GM13976 (cell line): ENCODE results near the gene ABHD1.

ENCODE experiments used
- DNase-seq: peaks from one replicate; pipeline ENCODE4 v3.0.0; 2012; ENCODE audit warnings: low spot score
- in situ Hi-C: fragments of 300-500 bp; cut with MboI; formaldehyde crosslinking; loops from one replicate; pipeline ENCODE4 v1.12.0; 2022; ENCODE audit warnings: low sequenced_read_pairs, mixed read lengths, inconsistent platforms; ENCODE audit not compliant: unreplicated experiment
- TF ChIP-seq, protein P1 (sequence below): IDR thresholded peaks from 2 replicates; pipeline ENCODE4 v1.5.1; 2012; ENCODE audit warnings: borderline replicate concordance, mild to moderate bottlenecking; ENCODE audit not compliant: insufficient read depth; ENCODE audit errors: extremely low read depth, missing control alignments, control extremely low read depth

The ABHD1 gene

DNA sequence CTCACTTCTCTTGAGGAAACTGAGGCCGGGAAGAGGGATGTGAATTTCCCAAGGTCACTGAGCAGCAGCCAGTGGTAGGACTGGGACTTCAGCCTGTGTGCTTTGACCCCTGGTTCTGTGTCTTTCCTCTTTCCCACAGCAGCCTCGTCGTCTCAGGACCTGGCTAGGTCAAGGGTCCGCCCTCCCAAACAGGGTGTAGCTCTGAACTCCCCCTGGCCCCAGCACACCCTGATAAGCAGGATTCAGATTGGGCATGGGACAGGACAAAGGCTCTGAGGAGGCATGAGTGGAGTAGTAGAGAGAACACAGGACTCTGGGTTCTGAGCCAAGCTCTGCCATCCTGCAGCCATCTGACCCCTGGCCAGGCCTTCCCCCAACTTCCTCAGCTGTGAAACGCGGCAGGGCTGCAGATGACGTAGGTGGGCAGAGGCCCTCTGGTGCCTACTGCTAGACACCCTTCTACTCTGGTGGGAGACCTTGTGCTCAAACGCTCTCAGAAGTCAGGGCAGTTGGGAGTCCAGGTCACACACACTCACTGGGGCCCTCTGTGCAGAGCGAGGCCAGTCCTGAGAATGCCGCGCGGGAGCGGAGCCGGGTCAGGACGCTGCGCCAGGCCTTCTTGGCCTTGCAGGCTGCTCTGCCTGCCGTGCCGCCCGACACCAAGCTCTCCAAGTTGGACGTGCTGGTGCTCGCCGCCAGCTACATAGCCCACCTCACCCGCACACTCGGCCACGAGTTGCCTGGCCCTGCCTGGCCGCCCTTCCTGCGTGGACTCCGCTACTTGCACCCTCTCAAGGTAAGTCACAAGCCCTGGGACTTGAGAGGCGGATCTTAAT, 26.2 kb downstream of the ABHD1 start:
- TF ChIP-seq, protein P1, sequence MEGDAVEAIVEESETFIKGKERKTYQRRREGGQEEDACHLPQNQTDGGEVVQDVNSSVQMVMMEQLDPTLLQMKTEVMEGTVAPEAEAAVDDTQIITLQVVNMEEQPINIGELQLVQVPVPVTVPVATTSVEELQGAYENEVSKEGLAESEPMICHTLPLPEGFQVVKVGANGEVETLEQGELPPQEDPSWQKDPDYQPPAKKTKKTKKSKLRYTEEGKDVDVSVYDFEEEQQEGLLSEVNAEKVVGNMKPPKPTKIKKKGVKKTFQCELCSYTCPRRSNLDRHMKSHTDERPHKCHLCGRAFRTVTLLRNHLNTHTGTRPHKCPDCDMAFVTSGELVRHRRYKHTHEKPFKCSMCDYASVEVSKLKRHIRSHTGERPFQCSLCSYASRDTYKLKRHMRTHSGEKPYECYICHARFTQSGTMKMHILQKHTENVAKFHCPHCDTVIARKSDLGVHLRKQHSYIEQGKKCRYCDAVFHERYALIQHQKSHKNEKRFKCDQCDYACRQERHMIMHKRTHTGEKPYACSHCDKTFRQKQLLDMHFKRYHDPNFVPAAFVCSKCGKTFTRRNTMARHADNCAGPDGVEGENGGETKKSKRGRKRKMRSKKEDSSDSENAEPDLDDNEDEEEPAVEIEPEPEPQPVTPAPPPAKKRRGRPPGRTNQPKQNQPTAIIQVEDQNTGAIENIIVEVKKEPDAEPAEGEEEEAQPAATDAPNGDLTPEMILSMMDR = no peak
- in situ Hi-C loops = no loop called here
- no peak for DNase-seq

GRCh38 chr2:27150639-27151230, 27.1 kb downstream of the ABHD1 start:
- in situ Hi-C loops = no loop called here
- TF ChIP-seq, protein P1 = no peak
- DNase-seq = no peak

GRCh38 chr2:27152102-27152795, 28.6 kb downstream of the ABHD1 start:
- in situ Hi-C loops = no loop called here
- no peak for DNase-seq
- TF ChIP-seq, protein P1 = no peak

GRCh38 chr2:27152796-27153464, 29.3 kb downstream of the ABHD1 start:
- TF ChIP-seq, protein P1 = no peak
- no peak for DNase-seq
- in situ Hi-C loops = no loop called here

GRCh38 chr2:27154488-27154887, 30.9 kb downstream of the ABHD1 start:
- DNase-seq = no peak
- TF ChIP-seq, protein P1 = no peak
- in situ Hi-C loops = no loop called here

- in situ Hi-C loops = no loop called here
- DNase-seq = no peak
- TF ChIP-seq, protein P1 = no peak
Observed at GRCh38 chr2:27155069-27155520, 31.5 kb downstream of the ABHD1 start.
